ENCODE results near the gene HLTF.

Gene HLTF

GRCh38 chr3:149080011-149080698, 6.2 kb downstream of the HLTF start:
- CTCF ChIA-PET = no interaction called here
- TF ChIP-seq CTCF (IDR thresholded peaks at IDR 0.05; ENCODE audit: control extremely low read depth, extremely low read depth, low read depth, missing control alignments) = no peak
- POLR2A ChIA-PET = no interaction called here
- DNase-seq (ENCODE audit: extremely low spot score) = no peak

- ChIA-PET CTCF (interaction anchor here (1.0 to 2.1 kb wide), 5 partner anchors 9 to 53 kb away, joined by 3 to 6 read pairs (median 5); partner anchors contain the start of gene HLTF), POLR2A (no interaction called here)
These were observed 8.7 kb downstream of the HLTF start for GRCh38 chr3:149077628-149078027.

GRCh38 chr3:149067883-149068282, 18.4 kb downstream of the HLTF start:
- no peak for DNase-seq (ENCODE audit: extremely low spot score)
- CTCF ChIA-PET = interaction anchor here (1.5 to 2.4 kb wide), 2 partner anchors 16 to 23 kb away, joined by 3 to 7 read pairs; no protein-coding TSS in a partner anchor
- TF ChIP-seq CTCF (IDR thresholded peaks at IDR 0.05; ENCODE audit: control extremely low read depth, extremely low read depth, low read depth, missing control alignments) = no peak
- POLR2A ChIA-PET = no interaction called here

More at GRCh38 chr3:149077628-149078027, 8.7 kb downstream of the HLTF start:
- DNase-seq (ENCODE audit: extremely low spot score) = no peak
- TF ChIP-seq CTCF (IDR thresholded peaks at IDR 0.05; ENCODE audit: control extremely low read depth, extremely low read depth, low read depth, missing control alignments) = no peak

GRCh38 chr3:149061776-149062175, 24.6 kb downstream of the HLTF start:
- DNase-seq (ENCODE audit: extremely low spot score) = no peak
- POLR2A ChIA-PET = no interaction called here
- CTCF ChIA-PET = interaction anchor here (0.7 to 1.5 kb wide), 2 partner anchors 9 to 28 kb away, joined by 3 to 5 read pairs; no protein-coding TSS in a partner anchor
- no peak for TF ChIP-seq CTCF (IDR thresholded peaks at IDR 0.05; ENCODE audit: control extremely low read depth, extremely low read depth, low read depth, missing control alignments)

GRCh38 chr3:149058602-149059001, 27.7 kb downstream of the HLTF start:
- no peak for TF ChIP-seq CTCF (IDR thresholded peaks at IDR 0.05; ENCODE audit: control extremely low read depth, extremely low read depth, low read depth, missing control alignments)
- POLR2A ChIA-PET = no interaction called here
- CTCF ChIA-PET = interaction anchor here (2.7 kb wide), 1 partner anchor 13 kb away, joined by 11 read pairs; no protein-coding TSS in a partner anchor
- peak; percentile 25 for DNase-seq (ENCODE audit: extremely low spot score)

GRCh38 chr3:149058198-149058597, 28.1 kb downstream of the HLTF start:
- no peak for DNase-seq (ENCODE audit: extremely low spot score)
- no peak for TF ChIP-seq CTCF (IDR thresholded peaks at IDR 0.05; ENCODE audit: control extremely low read depth, extremely low read depth, low read depth, missing control alignments)
- ChIA-PET POLR2A (no interaction called here), CTCF (interaction anchor here (2.7 kb wide), 1 partner anchor 14 kb away, joined by 11 read pairs; no protein-coding TSS in a partner anchor)
